GM21529 (cell line): ENCODE data around the gene WARS2.

ENCODE experiments used
- ATAC-seq: cut with Tn5 transposase; IDR thresholded peaks from one replicate; pipeline ENCODE4 v1.9.1; 2021; ENCODE audit not compliant: unreplicated experiment

The WARS2 gene

DNA sequence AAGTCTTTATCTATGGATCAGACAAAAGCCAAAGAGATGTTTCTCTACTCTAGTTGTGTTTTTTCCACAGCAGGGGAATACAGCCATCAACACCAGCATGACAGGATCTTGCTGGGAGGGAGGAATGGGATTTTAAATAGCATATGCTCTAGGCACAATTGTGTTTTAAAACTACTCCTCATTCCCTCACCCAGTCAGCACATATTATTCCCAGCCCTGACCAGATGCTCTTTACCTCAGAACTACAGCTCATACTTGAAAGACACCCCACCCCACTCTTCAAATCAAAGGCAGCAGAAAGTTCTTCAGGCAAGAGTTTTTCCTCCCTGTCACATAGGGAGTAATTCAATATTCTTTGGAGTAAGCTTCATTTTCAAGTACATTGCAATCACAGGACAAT lies 106.1 kb downstream of the WARS2 start:
- ATAC-seq = no peak

DNA sequence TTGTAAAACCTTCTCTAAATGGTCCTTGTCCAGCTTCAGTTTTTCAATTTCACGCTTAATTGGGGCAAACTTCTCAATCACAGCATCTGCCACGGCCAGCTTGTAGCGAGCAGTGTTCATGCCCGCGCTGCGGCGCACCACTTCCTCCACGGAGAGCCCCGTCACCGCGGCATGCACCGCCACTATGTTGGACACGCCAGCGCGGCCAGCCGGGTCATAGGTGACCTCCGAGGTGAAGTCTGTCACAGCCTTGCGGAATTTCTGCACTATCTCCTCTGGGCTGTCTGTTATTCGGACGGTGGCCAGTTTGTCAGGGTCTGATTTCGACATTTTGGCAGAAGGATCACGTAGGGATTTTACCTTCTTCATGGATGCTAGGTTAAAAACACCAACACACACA lies 107.5 kb downstream of the WARS2 start:
- no peak for ATAC-seq

DNA sequence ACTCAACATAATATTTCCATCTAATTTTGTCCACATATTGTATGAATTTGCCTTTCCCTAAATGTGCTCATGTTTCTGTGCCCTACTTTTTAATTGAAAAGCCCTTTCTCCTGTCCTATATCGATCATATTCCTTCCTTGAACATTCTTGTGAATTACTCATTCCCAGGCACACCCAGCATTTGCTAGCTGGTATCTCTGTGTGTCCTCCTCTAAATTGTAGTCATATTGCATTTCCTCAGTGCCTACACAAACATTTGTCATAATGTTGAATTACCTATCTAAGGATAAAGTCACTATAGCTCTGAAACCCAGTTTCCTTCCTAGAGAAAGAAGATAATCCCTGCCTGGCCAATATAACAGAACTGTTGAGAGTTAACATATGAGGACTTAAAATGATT lies 112.7 kb downstream of the WARS2 start:
- ATAC-seq = no peak

DNA sequence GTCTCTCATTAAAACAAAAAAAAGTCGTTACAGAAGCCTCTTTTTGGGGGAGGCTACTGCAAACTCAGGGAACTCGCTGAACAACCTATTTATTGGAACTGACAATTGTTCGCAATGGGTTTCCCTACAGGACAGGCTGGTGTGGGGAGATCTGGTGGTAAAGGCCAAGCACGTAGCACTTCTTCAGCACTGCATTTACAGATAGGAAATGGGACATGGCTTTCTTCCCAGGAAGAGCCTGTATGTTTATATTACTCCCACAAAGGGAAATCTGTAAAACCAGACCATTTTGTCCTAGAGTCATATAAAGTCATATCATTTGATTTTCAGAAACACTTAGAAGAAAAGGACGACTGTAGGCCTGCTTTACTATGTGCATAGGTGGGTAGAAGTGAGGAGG lies 113.5 kb downstream of the WARS2 start:
- ATAC-seq = no peak

DNA sequence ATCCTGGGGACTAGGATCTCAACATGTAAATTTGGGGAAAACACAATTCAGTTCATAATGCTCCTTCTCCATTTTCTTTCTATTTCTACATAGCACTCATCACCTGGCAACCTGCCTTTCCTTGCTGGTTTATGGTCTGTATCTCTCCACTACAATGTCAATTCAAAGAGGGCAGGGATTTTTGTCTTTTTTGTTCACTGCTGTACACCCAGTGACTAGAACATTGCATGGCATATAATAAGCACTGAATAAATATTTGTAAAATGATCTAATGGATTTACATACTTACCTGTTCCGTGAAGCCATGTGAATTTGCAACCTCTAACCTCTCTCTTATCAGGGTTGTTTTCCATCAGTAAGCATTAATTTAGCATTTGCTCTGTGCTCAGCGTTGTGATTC lies 124.9 kb downstream of the WARS2 start:
- ATAC-seq = no peak

DNA sequence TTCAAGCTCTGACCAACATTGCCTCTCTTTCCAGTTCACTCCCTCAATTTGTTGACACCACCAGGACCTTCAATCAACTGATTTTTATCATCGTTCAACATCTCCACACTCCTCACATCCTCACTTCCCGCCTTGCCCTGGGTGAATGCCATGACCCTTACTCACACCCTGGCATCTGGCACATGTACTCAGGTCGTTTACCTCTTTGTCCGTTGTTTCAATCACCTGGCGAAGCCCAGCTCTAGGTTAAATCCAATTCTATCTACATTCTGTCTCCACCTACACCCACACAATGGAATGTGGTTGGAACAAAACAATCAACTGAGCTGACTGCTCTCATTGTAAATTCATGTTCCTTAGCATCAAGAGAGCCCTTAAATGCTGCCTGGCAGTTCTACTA lies 128.1 kb downstream of the WARS2 start:
- ATAC-seq = no peak

DNA sequence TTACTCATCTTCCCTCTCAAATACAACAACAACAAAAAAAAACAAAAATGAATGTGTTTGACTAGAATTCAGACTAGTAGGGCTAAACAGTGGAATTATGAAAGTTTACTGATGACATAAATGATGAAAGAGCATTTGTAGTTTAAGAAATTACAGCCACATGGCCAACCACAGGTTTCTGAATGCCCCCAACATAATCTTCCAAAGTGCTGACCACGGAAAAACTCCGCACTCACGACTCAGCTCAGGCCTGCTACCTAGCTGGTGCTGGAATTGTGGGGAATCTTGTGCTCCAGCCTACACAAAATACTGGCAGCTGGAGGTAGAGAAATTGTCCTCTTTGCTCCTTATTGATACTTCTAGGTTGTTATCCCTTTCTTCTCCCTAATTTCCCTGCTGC lies 128.7 kb downstream of the WARS2 start:
- no peak for ATAC-seq

DNA sequence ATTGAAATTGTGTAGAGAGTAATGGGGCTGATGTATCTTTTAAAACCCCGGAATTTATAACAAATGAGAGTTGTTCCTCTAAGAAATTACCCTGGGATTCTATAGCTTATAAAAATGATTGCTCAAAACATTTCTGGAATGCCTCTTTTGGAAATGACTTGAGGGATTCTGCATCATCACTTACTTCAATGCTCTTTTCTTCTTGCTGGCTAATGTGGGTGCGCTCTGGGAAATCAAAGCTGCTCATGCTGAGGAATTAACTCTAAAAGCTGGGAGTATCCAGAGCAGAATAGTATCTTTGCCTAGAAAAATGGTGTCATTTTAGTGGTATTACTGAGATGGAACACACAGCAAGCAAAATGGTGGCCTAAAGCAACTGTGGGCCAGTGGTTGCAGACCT lies 129.3 kb downstream of the WARS2 start:
- no peak for ATAC-seq

DNA sequence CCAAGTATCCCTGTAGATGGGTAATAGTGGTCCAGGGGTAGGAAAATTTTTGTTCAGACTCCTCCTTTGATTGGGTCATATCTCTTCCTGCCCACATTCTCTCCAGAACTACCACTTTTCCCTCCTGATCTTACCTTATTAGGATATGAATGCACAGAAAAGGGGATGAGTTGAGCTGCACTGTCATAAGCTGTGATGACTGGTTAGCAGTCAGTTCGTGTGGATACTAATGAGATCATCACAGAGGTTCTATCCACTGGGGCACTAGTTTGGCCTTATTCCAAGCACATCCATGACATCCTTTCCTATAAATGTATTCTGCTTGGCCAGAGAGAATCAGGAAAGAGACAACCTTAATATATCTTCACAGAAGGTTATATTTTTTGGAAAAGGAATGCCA lies 130.3 kb downstream of the WARS2 start:
- ATAC-seq = no peak

DNA sequence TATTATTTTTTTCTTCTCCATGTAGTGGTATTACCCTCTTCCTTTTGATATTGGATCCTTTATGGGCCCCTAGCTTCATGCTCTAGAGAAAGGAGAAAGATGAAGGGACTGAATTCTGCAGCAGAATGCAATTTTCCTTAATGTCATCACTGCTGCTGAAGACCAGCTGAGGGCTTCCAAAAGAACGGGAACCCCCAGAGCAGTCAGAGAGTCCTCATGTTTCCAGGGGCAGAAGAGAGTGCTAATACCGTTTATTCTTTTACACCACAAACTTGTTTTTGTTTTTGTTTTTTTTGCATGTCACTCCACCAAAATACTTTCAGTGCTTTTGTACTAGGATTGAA lies 131.2 kb downstream of the WARS2 start:
- no peak for ATAC-seq

DNA sequence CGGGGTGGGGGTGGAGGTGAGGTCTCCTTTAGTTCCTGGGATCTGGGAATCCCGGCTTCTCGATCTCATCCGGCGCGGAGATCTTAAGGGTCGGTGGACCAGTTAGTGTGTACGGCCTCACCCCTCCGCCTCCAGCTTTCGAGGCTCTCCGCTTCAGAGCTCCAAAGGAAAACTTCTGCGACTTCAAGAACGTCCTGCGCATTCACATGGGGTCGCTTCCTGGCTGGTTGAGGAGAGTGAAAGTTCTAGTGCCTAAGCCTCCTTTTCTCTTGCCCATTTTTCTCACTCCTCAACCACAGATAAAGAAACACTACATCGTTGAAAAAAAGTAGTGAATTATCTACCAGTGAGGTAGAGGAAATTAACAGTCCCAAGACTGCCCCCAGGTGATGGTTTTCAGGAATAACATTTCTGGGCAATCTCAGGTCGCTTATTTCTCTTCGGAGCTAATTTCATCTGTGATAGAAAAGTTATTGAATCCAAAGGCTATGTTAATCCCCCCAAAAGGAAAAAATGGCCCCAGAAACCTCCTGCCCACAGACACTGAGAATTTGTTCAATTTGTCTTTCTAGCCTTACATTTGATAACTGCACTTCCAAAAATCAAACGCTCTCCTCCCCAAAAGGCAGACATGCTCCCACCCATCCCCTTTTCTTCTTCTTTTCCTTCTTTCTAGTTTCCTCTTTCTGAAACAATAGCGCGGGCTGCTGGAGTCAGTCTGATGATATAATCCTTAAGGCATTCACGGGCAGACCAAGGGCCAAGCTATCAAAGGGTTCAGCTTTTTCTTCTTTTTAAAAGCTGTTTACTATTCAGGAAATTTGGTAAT lies 131.8 kb downstream of the WARS2 start:
- ATAC-seq = no peak

DNA sequence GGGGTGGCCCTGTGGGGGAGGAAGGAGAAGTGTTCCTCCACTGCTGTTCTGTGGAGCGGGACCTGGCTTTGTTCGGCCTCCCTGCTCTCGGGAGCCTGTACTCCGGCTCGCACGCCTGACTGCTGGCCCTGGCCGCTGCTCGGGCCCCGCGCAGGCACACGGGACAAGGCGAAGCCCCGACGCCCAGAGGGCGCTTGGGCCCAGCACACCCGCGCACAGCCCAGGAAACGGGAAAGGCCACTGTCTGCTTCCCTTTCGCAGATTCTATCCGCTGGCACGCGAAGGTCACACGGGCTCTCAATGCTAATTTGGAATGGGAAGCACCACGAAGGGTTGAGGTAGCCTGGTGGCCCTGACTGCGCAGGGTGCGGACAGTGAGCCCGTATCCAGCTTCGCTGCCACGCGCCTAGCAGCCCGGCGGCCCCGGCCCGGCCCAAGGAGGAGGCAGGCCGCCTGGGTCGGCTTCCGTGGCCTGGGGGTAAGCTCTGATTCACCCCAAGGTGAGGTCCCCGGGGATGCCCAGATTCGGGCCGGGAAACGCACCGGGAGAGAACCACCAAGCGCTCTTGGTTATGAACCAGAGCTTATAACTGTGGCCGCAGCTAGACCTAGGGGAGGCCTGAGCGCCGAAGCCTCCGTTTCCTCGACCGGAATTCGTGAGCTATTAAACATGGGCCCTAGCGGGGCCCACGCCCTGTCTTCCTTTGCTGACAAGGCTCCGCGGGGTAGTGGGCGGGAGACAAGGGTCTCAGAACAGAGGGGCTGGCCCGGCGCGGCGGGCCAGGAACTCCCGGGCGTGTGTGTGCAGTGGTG lies 132.6 kb downstream of the WARS2 start:
- no peak for ATAC-seq

DNA sequence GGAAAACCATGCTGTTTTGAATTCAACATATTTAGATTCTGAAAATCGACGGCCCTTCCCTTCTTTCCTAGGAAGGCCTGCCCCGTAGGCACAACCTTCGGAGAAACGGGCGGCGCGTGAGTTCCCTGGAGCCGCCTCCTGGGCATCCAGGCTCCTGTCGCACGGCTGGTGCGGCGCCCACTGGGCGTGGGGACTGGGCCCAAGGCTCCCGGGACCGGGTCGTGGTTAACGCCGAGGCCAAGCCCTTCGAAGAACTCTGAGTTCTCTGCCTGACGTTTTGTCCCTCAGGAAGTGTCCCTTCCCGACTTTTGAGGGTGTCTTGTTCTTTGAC lies 133.1 kb downstream of the WARS2 start:
- ATAC-seq = no peak

DNA sequence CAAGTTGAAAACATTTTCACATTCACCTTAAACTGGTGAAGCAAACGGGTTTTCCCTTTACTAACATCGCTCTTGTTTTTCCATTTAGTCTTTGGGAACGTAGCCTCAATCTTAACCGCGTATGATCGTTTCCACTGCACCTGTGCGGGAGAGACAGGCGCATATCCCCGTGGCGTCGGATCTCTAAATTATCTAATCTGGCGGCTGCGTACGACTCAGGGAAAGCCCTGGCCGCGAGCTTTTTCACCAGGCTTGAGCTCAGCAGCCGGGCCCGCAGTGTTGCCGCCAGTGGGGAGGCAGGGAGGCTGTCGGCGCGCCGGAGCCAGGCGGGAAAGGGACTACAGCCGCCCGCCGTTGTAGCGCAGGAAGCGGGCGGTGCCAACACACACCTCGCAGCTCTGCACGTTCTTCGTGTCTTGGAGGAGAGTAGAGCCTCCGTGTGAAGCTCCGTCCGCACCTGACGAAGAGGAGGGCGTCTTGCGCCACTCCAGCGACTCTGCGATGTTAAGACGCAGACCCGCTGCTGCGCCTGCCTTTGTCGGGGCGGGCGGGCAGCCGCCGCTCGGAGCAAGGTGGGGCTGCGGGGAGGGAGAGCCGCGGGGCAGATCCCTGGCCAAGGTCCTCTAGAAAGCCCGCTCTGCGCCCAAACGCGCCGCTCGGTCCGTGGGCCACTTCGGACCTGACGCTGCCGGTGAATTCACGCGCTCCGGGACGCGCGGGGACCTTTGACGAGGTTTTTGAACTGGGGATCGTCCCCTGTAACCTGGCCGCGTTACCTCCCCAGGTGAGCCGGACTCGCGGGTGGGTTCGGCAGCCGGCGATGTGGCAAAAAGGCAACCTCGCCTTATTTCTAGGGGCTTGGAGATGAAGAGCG lies 133.8 kb downstream of the WARS2 start:
- ATAC-seq = no peak

DNA sequence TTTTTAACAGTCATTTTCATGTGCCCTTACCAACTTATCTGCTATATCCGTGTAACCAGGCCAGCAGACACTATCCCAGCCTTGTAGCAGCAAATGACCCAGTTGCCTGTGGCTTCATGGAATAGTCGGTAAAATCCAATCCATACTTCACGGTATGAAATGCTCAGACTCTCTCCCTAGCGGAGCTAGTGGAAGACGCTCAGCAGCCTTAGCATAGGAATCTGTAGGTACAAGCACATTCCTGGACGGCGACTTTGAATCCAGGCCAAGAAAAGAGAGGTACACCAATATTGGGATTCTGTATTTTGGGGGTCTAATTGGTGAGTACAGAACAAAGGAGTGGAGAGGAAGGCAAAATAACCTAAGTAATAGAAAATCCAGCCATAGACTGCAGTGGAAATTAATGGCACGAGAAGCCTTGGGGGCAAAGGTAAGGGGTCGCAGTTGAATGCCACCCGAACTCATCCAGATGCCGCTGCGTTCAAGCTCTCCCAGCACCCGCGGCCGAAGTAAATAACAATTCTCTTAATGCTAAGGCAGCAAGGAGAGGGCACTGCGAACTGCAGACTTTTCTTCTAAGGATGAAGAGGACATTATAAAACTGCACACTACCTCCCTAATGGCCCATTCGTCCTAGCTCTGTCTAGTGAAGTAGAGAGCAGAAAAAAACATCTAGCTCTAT lies 134.6 kb downstream of the WARS2 start:
- ATAC-seq = no peak

DNA sequence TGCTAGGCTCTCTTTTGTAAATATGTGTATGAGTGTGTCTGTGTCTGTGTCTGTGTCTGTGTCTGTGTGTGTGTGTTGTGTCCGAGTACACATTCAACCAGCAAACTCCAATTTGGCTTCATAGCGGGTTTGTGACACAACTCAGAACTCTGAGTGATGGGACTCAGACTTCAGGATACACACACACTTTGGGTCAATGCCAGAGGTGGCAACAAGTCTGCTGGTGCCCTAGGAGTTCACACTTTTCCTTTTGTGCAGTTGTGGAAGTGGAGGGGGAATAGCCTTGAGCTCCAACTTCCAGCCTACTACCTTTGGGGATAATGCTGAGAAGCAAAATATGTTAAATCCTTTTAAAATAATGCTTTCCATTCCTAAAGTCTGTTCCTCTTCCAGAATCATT lies 135.7 kb downstream of the WARS2 start:
- no peak for ATAC-seq

DNA sequence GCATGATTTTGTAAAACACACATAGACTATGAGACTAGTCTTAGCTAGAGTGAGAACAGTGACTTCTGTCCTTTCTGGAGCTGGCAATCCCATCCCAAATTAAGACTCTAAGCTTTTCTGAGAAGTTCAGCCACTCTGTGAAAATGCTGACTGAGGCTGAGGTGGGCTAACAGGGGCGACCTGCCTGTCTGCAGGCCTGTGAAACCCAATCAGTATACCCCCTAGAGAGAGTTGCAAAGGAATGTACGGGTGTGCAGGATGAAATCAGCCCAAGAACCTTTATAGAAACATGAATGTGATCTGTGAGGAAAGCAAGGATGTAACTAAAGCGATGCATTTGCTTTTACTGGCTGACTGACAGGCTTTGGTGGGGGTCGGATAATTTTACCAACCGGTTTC lies 136.3 kb downstream of the WARS2 start:
- no peak for ATAC-seq

DNA sequence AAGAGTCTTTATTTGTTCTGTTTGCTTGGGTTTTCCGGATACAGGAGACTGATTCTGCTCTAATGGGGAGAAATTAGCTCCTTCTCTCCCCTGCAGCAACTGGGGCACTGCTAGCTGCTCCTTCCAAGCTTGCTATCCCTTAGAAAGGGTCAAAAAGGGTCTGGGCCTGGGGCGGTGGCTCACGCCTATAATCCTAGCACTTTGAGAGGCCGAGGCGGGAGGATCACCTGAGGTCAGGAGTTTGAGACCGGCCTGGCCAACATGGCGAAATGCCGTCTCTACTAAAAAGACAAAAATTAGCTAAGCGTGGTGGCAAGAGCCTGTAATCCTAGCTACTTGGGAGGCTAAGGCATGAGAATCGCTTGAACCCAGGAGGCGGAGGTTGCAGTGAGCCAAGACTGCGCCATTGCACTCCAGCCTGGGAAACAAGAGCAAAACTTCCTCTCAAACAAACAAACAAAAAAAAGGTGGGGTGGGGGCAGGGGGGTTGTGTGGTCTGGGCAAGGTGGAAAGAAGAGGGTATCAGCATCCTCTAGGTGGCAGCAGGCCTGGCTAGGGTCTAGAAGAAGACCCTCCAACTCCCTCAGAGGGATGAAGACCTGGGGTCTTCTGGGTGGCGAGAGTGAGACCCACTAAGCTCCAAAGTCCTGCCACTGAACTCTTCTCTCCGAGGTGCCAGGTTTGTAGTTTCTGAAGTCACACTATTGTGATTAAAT lies 136.9 kb downstream of the WARS2 start:
- no peak for ATAC-seq

DNA sequence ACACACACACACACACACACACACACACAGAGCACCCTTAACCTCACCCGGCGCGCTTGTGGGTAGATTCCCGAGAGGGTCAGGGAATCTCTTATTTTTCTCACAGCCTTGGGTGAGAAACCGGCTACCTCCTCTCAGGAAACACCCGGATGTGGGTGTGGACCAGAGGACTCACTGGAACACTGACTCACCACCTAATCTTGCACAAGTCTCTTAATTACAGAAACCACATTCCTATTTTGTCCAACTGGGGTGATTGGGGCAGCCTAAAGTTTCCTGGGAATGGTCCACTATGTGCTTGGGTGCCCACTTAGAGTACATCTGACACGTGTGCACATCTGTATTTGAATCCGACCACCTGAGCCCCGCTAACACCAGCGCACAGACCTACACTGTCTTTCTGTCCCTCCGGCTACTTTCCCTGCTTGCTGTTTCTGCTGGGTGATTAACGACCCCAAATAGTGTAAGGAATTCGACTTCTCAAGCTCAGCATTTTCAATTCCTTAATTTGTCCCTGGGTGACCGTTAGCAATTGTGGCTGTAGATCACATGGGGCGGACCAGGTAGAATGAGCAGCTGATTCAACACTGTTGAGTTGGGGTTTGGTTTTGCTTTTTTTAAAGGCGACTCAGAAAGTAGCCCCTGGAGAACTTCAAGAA lies 138.3 kb downstream of the WARS2 start:
- ATAC-seq = no peak
